Fibroblast of skin of abdomen (primary cell): ENCODE measurements around the gene LRRC34. TPM values are rescaled to one million over a fixed set of nuclear protein-coding genes. Genes with fewer than 3 reads are reported as not detected.
A peak's percentile ranks its signal among the peaks of the same experiment; 100 is the strongest.

Experiments
- DNase-seq: peaks from one replicate; pipeline ENCODE4 v3.0.0-alpha.2; 2013
- polyA plus RNA-seq, 2 experiments: library from polyadenylated mRNA; unstranded; fragments of 120-200 nt; gene quantifications; one replicate each; pipeline ENCODE4 v1.2.1, GENCODE V29; 2013; ENCODE audit not compliant: insufficient read length in 2 of 2

The LRRC34 gene, protein sequence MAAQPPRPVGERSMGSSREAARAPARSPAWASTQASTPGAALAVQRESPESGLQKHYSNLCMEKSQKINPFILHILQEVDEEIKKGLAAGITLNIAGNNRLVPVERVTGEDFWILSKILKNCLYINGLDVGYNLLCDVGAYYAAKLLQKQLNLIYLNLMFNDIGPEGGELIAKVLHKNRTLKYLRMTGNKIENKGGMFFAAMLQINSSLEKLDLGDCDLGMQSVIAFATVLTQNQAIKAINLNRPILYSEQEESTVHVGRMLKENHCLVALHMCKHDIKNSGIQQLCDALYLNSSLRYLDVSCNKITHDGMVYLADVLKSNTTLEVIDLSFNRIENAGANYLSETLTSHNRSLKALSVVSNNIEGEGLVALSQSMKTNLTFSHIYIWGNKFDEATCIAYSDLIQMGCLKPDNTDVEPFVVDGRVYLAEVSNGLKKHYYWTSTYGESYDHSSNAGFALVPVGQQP
- polyA plus RNA-seq (2013, experiment 1 of 2; ENCODE audit: insufficient read length) = 1.1 TPM
- polyA plus RNA-seq (2013, experiment 2 of 2; ENCODE audit: insufficient read length) = 2.1 TPM

DNA sequence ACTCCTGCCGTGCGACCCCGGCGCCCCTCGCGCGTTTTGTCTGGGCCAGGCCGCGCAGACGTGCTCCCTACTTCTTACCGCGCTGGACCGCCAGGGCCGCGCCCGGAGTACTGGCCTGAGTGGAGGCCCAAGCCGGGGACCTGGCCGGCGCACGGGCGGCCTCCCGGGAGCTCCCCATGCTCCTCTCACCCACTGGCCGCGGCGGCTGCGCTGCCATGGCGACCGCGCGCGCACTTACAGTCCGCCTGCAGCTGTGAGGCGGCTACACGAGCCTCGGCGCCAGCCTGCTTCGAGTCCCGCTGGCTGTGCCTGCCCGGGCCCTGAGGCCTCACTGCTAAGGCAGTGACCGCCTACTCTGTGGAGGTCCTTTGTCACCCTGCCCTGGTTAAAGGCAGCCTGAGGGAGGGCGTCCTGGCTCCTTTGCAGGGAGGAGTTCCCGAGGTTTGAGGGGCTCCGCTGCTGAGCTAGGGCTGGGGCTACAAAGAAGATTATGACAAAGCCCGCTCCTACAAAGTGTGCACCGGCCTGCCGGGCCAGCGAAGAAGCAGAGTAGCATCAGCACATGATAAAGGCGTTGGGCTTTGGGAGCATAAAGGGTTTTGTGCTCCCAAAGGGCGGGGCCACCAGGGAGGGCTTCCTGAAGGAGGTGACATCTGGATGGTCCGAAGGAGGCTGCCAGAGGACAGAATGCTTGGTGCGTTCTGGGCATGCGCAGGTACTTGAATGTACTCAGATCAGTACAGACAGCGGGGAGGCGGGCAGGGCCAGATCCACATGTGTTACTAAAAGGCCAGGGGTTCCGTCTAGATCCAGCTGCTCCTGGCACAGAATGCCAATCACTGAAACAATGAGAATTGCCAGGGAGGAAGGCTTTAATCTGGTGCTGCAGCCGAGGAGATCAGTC is at the start of gene LRRC34, which contains the start of gene LRRIQ4:
LRRC34 (minus strand) TSS at position 573 of the 904 bp plus-strand sequence; CDS start at position 217, 356 bp downstream.
LRRIQ4 (plus strand) TSS at position 539 of the 904 bp plus-strand sequence. CDS start 9,052 bp downstream, outside the sequence.
- DNase-seq = peak; percentile 76

DNA sequence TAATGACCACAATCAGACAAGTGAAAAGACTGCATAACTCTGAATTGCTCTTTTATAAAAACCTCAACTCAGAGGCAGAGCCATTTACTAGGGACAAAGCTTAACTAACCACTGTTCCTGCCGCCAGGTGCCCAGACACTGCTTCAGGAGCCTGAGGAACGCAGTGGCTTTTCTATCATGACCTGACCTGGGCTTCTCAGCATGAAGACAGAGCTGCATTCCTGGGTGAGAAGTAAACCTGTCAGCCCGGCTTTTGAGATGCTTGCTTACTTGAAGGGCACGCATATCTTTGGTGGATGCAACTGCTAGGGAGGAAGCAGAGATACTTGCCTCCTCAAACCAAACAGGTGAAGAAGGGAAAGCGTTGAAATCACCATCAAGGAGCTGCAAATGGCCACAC is 49.2 kb upstream of the LRRC34 start:
- no peak for DNase-seq

DNA sequence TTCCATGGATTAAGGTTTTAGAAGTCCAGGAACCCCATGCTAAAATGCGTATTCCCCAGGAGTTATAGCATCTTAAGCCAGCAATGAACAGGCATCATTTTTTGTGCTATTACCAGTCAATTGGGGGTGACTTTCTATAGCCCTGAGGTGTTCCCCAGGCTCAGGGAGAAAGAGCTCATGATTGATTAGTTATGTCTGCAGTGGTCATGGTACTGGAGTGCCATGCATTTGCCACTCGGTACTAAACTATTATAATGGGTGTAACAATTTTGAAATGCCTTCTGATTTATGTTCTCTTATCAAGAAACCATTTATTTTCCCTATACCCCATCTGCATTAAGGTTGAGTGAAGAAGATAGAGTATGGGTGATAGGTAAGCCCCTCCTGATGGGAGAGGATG is 45.1 kb upstream of the LRRC34 start:
- DNase-seq = no peak

DNA sequence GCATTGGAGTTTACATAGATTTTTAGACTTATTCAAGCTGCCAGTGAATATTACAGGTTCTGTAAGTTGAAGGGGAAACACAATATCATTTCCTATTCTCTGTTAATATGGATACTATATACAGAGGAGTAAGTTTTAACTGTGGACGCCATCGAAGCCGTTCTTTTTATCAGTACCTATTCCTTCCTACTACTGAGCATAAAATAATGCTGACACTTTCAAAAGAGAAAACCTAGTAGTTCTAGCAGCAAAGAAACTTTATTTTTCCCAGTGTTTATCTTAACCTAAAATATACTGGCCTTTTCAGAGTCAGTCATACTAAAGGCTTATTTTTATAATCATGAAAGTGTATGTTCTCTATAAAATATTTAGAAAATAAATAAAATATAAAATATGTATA is 42.8 kb upstream of the LRRC34 start:
- no peak for DNase-seq

DNA sequence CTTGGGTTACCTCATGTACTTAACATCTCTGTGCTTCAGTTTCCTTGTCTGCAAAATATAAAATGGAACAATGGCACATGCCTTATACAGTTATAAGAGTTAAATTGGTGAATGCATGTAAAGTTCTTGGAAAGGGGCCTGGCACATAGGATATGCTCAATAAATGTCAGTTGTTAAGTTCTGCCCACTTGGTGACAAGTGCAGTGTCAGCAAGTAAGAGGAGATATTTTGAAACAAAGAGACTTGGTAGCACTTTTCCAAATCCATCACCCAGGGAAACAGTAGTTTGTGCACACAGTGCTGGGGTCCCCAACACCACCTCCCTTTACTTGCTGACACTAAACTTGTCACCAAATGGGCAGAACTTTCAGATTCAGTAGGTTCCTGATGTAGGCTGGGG is 37.9 kb upstream of the LRRC34 start:
- DNase-seq = no peak

DNA sequence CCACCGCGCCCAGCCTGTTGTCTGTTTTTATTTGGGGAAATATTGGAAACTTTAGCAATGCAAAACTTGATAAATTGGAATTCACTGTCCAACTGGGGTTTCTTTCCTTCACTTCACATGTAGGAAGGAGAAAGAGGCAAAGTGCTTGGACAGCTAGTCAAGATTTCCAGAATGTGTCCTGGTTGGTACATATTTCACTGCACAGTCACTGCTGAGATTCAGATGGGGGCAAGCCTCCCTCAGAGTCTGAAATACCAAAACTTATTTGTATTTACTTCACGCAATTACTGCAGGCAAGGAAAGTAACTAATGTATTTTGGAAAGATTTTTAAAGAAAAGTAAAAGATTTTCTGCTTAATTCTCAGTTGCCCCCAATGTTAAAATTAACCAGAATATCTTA is 36.0 kb upstream of the LRRC34 start:
- peak; percentile 18 for DNase-seq

DNA sequence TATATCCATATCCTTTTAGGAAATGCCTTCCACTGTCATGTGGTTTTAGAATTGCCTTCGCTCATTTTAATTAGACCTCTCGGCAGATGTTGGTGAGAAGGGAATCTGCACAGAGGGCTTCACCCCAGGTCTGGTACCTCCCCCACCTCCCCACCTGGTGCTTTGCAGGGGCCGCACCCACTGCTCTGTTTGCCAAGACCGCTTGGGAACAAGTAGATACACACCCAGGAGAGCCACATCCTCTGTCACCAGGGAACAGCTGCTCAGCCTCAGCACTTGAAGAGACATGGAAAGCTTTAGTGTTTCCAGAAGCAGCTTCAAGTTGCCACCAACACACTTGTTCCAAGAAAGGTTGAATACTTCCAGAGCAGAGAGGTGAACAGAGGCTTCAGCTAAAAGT is 35.2 kb upstream of the LRRC34 start:
- no peak for DNase-seq

DNA sequence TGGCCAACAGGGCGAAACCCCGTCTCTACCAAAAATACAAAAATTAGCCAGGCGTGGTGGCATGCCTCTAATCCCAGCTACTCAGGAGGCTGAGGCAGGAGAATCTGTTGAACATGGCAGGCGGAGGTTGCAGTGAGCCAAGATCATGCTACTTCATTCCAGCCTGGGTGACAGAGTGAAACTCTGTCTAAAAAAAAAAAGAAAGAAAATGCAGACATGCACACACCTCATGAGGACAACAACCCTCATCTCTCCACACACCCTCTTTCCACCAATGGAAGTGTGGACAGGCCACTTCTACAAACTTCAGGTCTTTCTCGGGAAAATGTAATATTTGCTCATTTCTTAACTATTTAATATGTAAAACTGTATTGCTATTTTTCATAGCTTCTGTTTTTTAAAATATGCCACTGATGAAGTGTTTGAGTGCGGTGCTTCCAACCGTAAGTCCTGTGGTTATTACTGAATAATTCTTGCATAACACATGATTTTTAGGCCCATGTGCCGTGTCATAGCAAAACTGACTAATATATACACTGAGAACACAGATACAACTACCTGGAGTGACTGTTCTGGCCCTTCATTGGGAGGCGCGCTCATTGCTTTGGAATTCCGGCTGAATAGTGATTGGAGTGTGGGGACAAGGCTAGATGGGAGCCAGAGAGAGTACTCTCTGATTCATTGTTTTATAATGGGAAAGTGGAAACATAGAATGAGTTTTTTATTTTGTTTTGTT is 33.9 kb upstream of the LRRC34 start:
- peak; percentile 89 for DNase-seq

DNA sequence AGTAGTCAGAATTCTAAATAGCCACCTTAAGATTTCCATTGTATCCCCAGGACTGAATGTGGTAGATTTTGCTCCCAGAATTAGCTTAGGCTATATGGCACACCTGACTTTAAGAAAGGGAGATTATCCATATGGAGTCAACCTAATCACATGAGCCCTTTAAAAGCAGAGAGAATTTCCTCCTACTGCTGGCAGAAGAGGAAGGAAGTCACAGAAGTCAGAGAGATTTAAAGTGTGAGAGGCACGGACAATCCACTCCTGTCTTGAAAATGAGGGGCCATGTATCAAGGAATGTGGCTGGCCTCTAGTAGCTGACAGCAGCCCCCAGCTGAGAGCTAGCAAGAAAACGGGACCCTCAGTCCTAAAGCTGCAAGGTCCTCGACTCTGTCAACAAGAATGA is 30.3 kb upstream of the LRRC34 start:
- no peak for DNase-seq

DNA sequence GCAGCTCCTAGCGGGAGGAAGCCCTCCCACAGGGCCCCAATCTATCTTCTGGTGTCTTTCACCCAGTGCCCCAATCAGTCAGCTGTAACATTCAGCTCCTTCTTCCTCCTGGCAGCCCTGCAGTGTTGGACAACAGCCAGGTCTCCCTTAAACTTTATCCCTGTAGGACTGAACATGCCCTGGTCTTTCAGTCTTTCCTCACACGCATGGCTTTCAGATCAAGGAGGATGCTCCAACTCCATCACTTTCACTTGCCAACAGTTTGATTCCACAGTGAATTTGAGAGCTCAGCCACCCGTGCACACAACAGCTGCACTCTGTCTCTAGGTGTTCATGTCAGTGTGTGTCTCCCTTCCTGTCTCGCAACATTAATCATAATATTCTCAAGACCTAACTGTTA is 28.5 kb upstream of the LRRC34 start:
- DNase-seq = no peak

DNA sequence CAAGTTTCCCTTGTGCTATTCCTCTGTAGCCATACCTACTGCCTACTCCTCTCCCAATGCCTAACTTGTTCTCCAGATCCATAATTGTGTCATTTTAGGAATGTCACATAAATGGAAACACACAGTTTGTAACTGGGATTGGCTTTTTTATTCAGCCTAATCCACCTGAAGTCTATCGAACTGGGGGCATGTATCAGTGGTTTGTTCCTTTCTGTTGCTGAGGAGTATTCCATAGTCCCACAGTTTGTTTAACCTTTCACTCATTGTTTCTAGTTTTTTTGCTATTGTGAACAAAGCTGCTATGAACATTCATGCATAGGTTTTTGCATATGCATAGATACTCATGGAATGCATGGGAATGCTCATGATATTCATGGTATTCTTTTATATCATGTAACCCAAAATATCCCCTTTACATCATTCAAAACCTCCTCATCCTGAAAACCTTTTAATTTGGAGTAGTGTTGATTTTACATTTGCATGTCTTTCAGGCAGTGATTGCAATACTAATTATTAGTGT is 25.9 kb upstream of the LRRC34 start:
- no peak for DNase-seq

DNA sequence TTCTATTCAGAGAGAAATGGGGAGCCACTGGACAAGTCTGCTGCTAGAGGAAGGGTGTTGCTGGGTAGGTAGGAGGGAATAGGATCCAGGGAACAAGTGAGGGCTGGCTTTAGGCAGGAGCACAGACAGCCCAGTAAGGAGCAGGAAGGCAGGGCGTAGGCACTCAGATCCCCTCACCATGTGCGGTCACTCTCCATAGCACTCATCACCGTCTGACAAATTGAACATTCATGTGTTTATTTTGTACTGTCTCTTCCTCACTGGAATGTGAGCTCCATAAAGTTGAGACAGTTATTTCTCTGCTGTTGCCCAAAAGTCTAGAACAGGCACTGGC is 24.2 kb upstream of the LRRC34 start:
- DNase-seq = no peak

DNA sequence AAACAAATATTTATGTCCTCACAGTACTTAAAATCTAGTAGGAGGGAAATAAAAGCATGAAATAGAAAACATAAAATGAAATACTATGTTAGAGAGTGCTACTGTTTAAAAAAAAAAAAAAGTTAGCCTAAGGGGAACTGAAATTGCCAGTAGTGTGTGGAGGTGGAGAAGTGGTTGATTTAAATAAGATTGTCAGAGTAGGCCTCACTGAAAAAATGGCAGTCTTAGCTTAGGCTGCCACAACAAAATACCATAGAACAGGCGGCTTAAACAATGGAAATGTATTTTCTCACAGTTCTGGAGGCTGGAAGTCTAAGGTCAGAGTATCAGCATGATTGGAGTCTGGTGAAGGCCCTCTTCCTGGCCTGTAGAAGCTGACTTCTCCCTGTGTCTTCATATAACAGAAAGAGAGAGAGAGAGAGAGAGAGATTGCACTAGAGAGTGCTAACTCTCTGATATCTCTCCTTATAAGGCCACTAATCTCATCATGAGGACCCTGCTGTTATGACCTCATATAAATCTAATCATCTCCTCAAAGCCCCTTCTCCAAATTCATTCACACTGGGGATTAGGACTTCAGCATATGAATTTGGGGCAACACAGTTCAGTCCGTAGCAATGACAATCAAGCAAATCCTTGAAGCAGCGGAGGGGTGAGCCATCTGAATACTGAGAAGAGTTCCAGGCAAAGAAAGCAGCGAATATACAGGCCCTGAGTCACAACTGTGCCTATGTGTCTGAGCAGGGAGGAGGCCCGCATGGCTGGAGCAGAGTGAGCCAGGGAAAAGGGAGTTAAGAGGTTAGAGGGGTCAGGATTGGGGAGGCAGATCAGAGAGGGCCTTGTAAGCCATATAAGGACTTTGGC is 23.6 kb upstream of the LRRC34 start:
- peak; percentile 34 for DNase-seq

DNA sequence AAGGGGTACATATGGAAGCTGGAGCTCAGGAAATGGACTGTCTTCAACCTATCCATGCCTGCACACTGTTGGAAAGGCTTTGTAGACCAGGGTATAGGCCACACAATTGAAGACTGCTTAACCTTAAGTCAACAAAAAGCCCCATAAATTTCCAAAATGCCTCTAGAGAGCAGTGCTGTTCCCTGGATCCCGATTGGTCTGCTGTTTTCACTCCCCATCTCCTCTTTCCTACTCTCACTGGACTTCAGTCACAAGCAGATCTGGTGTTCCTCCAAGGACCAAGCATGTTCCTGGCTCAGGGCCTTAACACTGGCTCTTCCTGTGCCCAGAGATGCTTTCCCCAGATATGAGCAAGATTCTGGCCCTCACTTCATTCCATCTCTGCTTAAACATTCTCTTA is 22.8 kb upstream of the LRRC34 start:
- no peak for DNase-seq

DNA sequence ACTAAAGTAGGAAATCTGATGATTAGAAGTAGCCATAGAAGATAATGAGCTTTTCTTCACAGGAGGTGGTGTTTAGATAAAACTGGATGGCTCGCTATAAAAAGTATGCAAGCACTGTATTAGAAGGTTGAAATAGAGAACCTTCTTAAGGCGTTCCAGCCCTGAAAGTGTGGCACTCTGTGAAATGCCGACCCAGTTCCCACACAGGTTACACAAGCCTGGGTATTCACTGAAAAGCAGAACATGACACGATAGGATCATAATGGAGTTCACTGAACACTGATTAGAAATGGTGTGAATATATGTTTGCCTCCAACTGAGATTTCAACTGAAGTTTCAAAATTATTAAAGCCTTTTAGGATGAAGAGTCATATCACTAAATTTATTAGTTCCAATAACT is 15.0 kb upstream of the LRRC34 start:
- DNase-seq = no peak

DNA sequence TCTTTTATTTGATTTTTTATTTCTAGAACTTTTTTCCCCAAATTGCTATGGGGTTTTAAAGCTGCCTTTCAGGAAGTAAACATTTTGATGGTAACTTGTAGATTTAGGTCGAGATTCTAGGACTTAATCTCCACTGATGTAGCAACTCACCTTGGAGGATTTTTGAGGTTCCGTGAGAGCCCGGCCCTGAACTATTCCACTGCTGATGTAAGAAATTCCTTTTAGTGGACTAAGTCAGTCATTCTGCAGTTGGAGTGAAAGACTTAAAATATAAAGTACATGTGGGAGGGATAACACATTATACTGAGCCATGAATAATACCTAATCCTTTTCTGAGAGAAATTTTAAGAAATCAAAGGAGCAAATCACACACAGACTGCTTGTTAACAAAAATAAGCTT is 12.6 kb upstream of the LRRC34 start:
- DNase-seq = no peak

DNA sequence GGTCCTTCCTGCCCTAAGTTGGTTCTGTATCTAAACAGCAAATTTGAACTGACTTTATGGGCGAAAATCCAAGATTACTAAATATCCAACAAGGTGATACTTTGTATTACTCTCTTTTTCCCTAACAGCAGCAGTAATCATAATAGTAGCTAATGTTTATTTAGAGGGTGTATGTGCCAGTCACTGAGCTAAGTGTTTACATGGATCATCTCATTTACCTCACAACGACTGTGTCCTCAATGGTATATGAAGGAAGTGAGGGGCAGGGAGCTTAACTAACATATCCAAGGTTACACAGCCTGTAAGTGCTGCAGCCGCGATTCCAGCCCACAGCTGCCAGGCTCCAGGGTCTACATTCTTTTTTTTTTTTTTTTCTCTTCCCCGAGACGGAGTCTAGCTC is 10.3 kb upstream of the LRRC34 start:
- DNase-seq = no peak

DNA sequence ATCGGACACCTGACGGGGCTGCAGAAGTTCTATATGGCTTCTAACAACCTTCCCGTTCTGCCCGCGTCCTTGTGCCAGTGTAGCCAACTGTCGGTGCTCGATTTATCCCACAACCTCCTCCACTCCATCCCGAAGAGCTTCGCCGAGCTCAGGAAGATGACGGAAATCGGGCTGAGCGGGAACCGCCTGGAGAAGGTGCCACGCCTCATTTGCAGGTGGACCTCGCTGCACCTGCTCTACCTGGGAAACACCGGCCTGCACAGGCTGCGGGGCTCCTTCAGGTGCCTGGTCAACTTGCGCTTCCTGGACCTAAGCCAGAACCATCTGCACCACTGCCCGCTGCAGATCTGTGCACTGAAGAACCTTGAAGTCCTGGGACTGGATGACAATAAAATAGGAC is 9.8 kb upstream of the LRRC34 start:
- DNase-seq = no peak

DNA sequence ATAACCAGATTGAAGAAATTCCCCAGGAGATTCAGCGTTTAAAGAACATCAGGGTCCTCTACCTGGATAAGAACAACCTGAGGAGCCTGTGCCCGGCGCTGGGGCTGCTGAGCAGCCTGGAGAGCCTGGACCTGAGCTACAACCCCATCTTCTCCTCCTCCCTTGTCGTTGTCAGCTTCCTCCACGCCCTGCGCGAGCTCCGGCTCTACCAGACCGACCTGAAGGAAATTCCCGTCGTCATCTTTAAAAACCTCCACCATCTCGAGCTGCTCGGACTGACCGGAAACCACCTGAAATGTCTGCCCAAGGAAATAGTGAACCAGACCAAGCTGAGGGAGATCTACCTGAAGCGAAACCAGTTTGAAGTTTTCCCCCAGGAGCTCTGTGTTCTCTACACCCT is 9.4 kb upstream of the LRRC34 start:
- no peak for DNase-seq

DNA sequence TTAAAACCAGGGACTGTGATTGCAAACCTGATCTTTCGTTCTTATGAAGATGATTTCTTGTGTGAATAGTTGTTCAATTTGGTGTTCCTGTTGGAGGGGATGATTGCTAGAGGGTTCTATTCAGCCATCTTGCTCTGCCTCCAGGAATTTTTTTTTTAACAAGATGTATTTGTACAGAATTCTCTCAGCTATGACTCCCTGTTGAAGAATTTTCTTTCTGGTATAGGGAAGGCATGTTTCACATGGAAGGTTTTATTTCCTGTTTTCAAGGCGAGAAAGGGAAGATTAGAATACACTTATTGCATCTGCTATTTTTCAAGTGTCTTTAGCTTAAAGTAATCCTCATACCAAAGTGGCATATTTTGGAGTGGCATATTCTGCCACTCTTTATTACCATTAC is 5.6 kb upstream of the LRRC34 start:
- peak; percentile 59 for DNase-seq

DNA sequence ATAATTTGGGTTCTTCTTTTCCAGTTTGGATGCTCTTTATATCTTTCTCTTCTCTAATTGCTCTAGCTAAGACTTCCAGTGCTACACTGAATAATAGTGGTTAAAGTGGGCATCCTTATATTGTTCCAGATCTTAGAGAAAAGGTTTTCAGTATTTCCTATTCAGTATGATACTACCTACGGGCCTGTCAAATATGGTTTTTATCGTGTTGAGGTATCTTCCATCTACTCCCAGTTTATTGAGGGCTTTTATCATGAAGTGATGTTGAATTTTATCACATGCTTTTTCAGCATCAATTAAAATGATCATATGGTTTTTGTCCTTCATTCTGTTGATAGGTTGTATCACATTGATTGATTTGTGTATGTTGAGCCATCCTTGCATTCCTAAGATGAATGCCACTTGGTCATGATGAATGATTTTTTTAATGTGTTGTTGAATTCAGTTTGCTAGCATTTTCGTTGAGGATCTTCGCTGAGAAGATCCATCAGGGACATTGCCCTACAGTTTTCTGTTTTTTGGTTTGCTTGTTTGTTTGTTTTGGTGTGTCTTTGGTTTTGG is 3.0 kb upstream of the LRRC34 start:
- no peak for DNase-seq
